ENCODE data around the gene SRSF10.
"Not testable (repeated sequence)": the region's sequence is repeated elsewhere in the genome, so short reads cannot be mapped to it uniquely, and the experiment has no call there.

The SRSF10 gene

DNA sequence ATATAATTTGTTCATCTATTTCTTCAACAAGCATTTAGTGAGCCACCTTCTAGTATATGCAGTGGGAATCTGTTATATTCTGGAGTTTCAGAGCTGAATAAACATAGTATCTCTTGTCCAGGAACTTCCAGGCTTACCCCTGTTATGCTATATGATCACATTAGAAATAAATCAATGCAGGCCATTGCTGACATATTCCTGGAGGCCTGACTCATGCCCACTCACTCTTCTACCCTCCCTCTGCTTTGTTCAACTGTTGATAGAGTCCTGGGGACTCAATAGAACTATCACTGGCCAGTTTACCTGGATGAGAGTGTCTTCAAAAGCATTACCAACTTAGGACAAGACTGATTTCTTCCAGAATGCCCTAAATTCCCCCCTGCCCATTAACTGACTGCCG is 29.3 kb upstream of the SRSF10 start:
- H3K79me2 ChIP-seq (ENCODE audit: low read length), result no peaks in the 10 kb centered on the region
- no peak overlapping the region for H2AFZ ChIP-seq (ENCODE audit: low read depth, low read length)
- H3K36me3 ChIP-seq (replicated peaks; ENCODE audit: low read depth, low read length), result no peaks in the 10 kb centered on the region
- H3K4me1 ChIP-seq (ENCODE audit: low read length), result no peaks in the 10 kb centered on the region
- no peaks in the 10 kb centered on the region for H4K20me1 ChIP-seq (ENCODE audit: insufficient read depth, low read length)
- H3K27me3 ChIP-seq (ENCODE audit: low read depth, low read length), result peaks cover 3% of the 10 kb centered on the region; the same call in 1 of the 2 replicates
- TF ChIP-seq EZH2phosphoT487 (IDR thresholded peaks at IDR 0.05; ENCODE audit: low read depth), result no peak
- TF ChIP-seq, protein P1, sequence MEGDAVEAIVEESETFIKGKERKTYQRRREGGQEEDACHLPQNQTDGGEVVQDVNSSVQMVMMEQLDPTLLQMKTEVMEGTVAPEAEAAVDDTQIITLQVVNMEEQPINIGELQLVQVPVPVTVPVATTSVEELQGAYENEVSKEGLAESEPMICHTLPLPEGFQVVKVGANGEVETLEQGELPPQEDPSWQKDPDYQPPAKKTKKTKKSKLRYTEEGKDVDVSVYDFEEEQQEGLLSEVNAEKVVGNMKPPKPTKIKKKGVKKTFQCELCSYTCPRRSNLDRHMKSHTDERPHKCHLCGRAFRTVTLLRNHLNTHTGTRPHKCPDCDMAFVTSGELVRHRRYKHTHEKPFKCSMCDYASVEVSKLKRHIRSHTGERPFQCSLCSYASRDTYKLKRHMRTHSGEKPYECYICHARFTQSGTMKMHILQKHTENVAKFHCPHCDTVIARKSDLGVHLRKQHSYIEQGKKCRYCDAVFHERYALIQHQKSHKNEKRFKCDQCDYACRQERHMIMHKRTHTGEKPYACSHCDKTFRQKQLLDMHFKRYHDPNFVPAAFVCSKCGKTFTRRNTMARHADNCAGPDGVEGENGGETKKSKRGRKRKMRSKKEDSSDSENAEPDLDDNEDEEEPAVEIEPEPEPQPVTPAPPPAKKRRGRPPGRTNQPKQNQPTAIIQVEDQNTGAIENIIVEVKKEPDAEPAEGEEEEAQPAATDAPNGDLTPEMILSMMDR (IDR thresholded peaks at IDR 0.05; ENCODE audit: low read depth, low read length), result no peak
- no peak overlapping the region for H3K9ac ChIP-seq (ENCODE audit: low read length)
- H3K4me3 ChIP-seq (ENCODE audit: low read length), result no peak overlapping the region
- no peaks in the 10 kb centered on the region for H3K9me3 ChIP-seq (ENCODE audit: insufficient read depth, low read length)
- H3K27ac ChIP-seq (ENCODE audit: low read length), result no peak overlapping the region
- no peak overlapping the region for H3K4me2 ChIP-seq (ENCODE audit: low read length)

DNA sequence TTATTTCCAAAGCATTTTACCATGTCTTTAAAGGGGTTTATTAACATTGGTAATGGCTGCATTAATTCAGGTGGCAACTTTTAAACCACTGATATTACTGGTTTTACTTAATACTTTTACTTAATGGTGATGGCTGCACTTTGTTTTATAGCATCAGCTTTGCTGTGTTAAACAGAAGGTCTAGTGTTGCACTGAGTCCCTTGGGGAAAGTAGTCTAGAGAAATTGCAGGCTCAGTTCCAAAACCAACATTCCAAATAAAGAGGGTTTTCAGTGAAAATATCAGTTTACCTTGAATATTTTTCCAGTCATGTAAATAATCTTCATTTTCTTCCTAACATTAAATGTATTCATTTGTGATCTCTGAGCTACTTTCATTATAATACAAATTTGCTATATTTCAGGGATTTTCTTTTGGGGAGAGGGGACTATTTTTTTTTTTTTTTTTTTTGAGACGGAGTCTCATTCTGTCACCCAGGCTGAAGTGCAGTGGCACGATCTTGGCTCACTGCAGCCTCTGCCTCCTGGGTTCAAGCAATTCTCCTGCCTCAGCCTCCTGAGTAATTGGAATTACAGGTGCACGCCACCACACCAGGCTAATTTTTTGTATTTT is 28.6 kb upstream of the SRSF10 start:
- not testable (repeated sequence) for H3K4me3 ChIP-seq (ENCODE audit: low read length); H3K79me2 ChIP-seq (ENCODE audit: low read length); H3K36me3 ChIP-seq (replicated peaks; ENCODE audit: low read depth, low read length); H3K27ac ChIP-seq (ENCODE audit: low read length); H3K4me1 ChIP-seq (ENCODE audit: low read length); H3K4me2 ChIP-seq (ENCODE audit: low read length); H3K27me3 ChIP-seq (ENCODE audit: low read depth, low read length); H3K9ac ChIP-seq (ENCODE audit: low read length); H4K20me1 ChIP-seq (ENCODE audit: insufficient read depth, low read length); H2AFZ ChIP-seq (ENCODE audit: low read depth, low read length); H3K9me3 ChIP-seq (ENCODE audit: insufficient read depth, low read length)

DNA sequence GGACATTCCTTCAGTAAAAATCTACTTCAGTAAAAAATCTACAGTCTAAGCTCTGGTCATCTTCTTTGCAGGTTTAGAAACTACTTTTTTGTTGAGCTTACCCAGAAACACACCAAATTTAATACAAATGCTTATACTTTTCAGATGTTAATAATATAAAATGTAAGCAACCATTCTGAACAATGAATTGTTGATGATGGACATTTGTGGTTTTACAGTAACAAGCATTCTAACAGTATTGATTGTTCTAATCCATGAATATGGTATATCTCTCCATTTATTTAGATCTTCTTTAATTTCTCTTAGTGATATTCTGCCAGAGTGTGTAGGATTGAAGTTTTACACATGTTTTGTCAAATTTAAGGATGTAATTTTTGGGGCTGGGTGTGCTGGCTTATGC is 27.0 kb upstream of the SRSF10 start:
- H3K27me3 ChIP-seq (ENCODE audit: low read depth, low read length), result peaks cover 3% of the 10 kb centered on the region; the same call in 1 of the 2 replicates
- TF ChIP-seq EZH2phosphoT487 (IDR thresholded peaks at IDR 0.05; ENCODE audit: low read depth), result no peak
- TF ChIP-seq, protein P1 (IDR thresholded peaks at IDR 0.05; ENCODE audit: low read depth, low read length), result no peak

DNA sequence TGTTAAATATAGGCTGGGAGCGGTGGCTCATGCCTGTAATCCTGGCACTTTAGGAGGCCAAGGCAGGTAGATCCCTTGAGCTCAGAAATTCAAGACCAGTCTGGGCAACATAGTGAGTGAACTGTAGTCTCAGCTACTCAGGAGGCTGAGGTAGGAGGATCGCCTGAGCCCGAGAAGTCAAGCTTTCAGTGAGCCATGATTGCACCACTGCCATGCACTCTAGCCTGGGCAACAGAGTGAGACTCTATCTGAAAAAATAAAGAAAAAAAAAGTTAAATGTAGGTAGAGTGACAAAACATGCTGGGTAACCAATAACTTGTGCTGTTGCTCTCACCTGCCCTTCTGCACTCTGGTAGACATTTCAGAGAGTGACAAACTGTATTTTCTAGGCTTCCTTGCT is 25.0 kb upstream of the SRSF10 start:
- H3K36me3 ChIP-seq (replicated peaks; ENCODE audit: low read depth, low read length), result no peaks in the 10 kb centered on the region
- H2AFZ ChIP-seq (ENCODE audit: low read depth, low read length), result no peak overlapping the region
- H3K9ac ChIP-seq (ENCODE audit: low read length), result no peak overlapping the region
- no peaks in the 10 kb centered on the region for H3K27me3 ChIP-seq (ENCODE audit: low read depth, low read length)
- H3K4me1 ChIP-seq (ENCODE audit: low read length), result no peaks in the 10 kb centered on the region
- H3K4me3 ChIP-seq (ENCODE audit: low read length), result no peak overlapping the region
- no peaks in the 10 kb centered on the region for H3K9me3 ChIP-seq (ENCODE audit: insufficient read depth, low read length)
- H3K27ac ChIP-seq (ENCODE audit: low read length), result no peak overlapping the region
- no peak for TF ChIP-seq EZH2phosphoT487 (IDR thresholded peaks at IDR 0.05; ENCODE audit: low read depth)
- TF ChIP-seq, protein P1 (IDR thresholded peaks at IDR 0.05; ENCODE audit: low read depth, low read length), result no peak
- H4K20me1 ChIP-seq (ENCODE audit: insufficient read depth, low read length), result no peaks in the 10 kb centered on the region
- H3K79me2 ChIP-seq (ENCODE audit: low read length), result no peaks in the 10 kb centered on the region
- no peak overlapping the region for H3K4me2 ChIP-seq (ENCODE audit: low read length)

More for the DNA sequence above, 27.0 kb upstream of the SRSF10 start:
- no peak overlapping the region for H3K4me3 ChIP-seq (ENCODE audit: low read length)
- no peaks in the 10 kb centered on the region for H3K36me3 ChIP-seq (replicated peaks; ENCODE audit: low read depth, low read length)
- H3K4me2 ChIP-seq (ENCODE audit: low read length), result no peak overlapping the region
- H3K79me2 ChIP-seq (ENCODE audit: low read length), result no peaks in the 10 kb centered on the region
- no peak overlapping the region for H2AFZ ChIP-seq (ENCODE audit: low read depth, low read length)
- no peak overlapping the region for H3K27ac ChIP-seq (ENCODE audit: low read length)
- H3K9ac ChIP-seq (ENCODE audit: low read length), result no peak overlapping the region
- H3K9me3 ChIP-seq (ENCODE audit: insufficient read depth, low read length), result no peaks in the 10 kb centered on the region
- no peaks in the 10 kb centered on the region for H3K4me1 ChIP-seq (ENCODE audit: low read length)
- no peaks in the 10 kb centered on the region for H4K20me1 ChIP-seq (ENCODE audit: insufficient read depth, low read length)
